Thyroid gland (tissue), 4 donors: ENCODE measurements around the gene OR9Q1.

ENCODE experiments used
- POLR2A ChIP-seq, 2 donors: fragments of 450-650 bp; IDR thresholded peaks; one replicate each; pipeline ENCODE4 v1.6.1; 2017; ENCODE audit warnings: antibody characterized with exemption in 2 of 2, mild to moderate bottlenecking in 2 of 2, moderate library complexity in 1 of 2
- TF ChIP-seq, protein P1 (sequence below), 6 experiments: fragments of 200-600 bp in 3 of 6; fragments of 450-650 bp in 3 of 6; sonication (generic) in 3 of 6; IDR thresholded peaks; one replicate each; pipeline ENCODE4 v1.5.1; 2016 to 2019; ENCODE audit warnings: antibody characterized with exemption in 6 of 6, mild to moderate bottlenecking in 2 of 6, inconsistent platforms in 1 of 6, moderate library complexity in 1 of 6

DNA sequence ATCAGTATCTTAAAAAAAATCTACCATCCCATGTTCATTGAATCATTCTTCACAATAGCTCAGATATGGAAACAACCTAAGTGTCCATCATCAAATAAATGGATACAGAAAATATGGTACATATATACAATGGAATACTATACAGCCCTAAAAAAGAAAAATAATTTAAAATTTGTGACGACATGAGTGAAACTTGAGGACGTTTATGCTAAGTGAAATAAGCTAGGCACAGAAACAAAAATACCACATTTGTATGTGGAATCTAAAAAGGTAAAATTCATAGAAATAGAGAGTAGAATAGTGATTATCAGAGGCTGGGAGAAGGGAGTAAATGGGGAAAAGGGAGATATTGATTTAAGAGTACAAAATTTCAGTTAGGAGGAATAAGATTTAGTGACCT is 62.8 kb downstream of the OR9Q1 start:
- TF ChIP-seq, protein P1, sequence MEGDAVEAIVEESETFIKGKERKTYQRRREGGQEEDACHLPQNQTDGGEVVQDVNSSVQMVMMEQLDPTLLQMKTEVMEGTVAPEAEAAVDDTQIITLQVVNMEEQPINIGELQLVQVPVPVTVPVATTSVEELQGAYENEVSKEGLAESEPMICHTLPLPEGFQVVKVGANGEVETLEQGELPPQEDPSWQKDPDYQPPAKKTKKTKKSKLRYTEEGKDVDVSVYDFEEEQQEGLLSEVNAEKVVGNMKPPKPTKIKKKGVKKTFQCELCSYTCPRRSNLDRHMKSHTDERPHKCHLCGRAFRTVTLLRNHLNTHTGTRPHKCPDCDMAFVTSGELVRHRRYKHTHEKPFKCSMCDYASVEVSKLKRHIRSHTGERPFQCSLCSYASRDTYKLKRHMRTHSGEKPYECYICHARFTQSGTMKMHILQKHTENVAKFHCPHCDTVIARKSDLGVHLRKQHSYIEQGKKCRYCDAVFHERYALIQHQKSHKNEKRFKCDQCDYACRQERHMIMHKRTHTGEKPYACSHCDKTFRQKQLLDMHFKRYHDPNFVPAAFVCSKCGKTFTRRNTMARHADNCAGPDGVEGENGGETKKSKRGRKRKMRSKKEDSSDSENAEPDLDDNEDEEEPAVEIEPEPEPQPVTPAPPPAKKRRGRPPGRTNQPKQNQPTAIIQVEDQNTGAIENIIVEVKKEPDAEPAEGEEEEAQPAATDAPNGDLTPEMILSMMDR (IDR thresholded peaks at IDR 0.05) = no peak
- TF ChIP-seq POLR2A (IDR thresholded peaks at IDR 0.05) = no peak
